Liver (tissue), 3 donors: ENCODE results near the gene RUFY4.

Experiments
- CTCF ChIP-seq: fragments of 150-350 bp; IDR thresholded peaks from 2 replicates; pipeline ENCODE4 v1.5.1; 2017; ENCODE audit warnings: improper control_type of control experiment, low read depth, low read length; ENCODE audit not compliant: missing input control
- EGR1 ChIP-seq, 2 donors: IDR thresholded peaks; 2 replicates each; pipeline ENCODE4 v1.6.1; 2016 to 2018; ENCODE audit warnings: antibody characterized with exemption in 2 of 2, low read depth in 2 of 2
- GABPA ChIP-seq, 2 donors: IDR thresholded peaks in 1 of 2; conservative IDR thresholded peaks in 1 of 2; 2 replicates each; pipeline ENCODE4 v1.6.1; 2016; ENCODE audit warnings: antibody characterized with exemption in 2 of 2, mild to moderate bottlenecking in 1 of 2, moderate library complexity in 1 of 2
- HNF4G ChIP-seq: IDR thresholded peaks from 2 replicates; pipeline ENCODE4 v1.6.1; 2016; ENCODE audit warnings: antibody characterized with exemption
- JUND ChIP-seq, 2 donors: IDR thresholded peaks; 2 replicates each; pipeline ENCODE4 v1.6.1; 2016; ENCODE audit warnings: antibody characterized with exemption in 2 of 2
- MAX ChIP-seq: IDR thresholded peaks from 2 replicates; pipeline ENCODE4 v1.6.1; 2016; ENCODE audit warnings: antibody characterized with exemption
- RAD21 ChIP-seq, 2 donors: IDR thresholded peaks; 2 replicates each; pipeline ENCODE4 v1.6.1; 2016; ENCODE audit warnings: antibody characterized with exemption in 2 of 2, mild to moderate bottlenecking in 2 of 2
- REST ChIP-seq: IDR thresholded peaks from 2 replicates; pipeline ENCODE4 v1.6.1; 2016; ENCODE audit warnings: antibody characterized with exemption, mild to moderate bottlenecking
- SP1 ChIP-seq: IDR thresholded peaks from 2 replicates; pipeline ENCODE4 v1.6.1; 2018; ENCODE audit warnings: antibody characterized with exemption, mild to moderate bottlenecking
- TAF1 ChIP-seq: conservative IDR thresholded peaks from 2 replicates; pipeline ENCODE4 v1.6.1; 2016; ENCODE audit warnings: antibody characterized with exemption, mild to moderate bottlenecking
- ZBTB33 ChIP-seq: IDR thresholded peaks from 2 replicates; pipeline ENCODE4 v1.6.1; 2016; ENCODE audit warnings: antibody characterized with exemption
- donor health status: healthy.
- donor health status: healthy.

GRCh38 chr2:218123986-218124385, 54.9 kb downstream of the RUFY4 start:
- TF ChIP-seq CTCF (no peak), HNF4G (no peak), EGR1 (IDR thresholded peaks at IDR 0.05; ENCODE audit: low read depth in 2 of 2) (no peak), RAD21 (IDR thresholded peaks at IDR 0.05) (no peak), REST (no peak), SP1 (no peak), MAX (no peak), TAF1 (no peak), JUND (IDR thresholded peaks at IDR 0.05) (no peak), GABPA (IDR thresholded peaks at IDR 0.05 in 1 of 2, conservative IDR thresholded peaks at IDR 0.05 in 1 of 2) (no peak), ZBTB33 (no peak)
